Lung microvascular endothelial cell (primary cell): ENCODE results near the gene PRR30. TPM values are rescaled to one million over a fixed set of nuclear protein-coding genes. Genes with fewer than 3 reads are reported as not detected.
A peak's percentile ranks its signal among the peaks of the same experiment; 100 is the strongest.

Experiments used
- DNase-seq, 2 donors: peaks; one replicate each; pipeline versions ENCODE4 v3.0.0 to v3.0.0-alpha.2; 2010; ENCODE audit warnings: low read depth in 2 of 2
- total RNA-seq: library from RNA; depleted of rRNA; stranded (reverse); fragments of >200 nt; gene quantifications from 2 replicates; pipeline ENCODE4 v1.2.1, GENCODE V29; 2014

PRR30 gene
- total RNA-seq, 1 donor from 2014 or later = not detected

GRCh38 chr2:27155069-27155520 is 15.9 kb upstream of the PRR30 start:
- DNase-seq = no peak

GRCh38 chr2:27154488-27154887 is 15.3 kb upstream of the PRR30 start:
- DNase-seq = no peak

DNA sequence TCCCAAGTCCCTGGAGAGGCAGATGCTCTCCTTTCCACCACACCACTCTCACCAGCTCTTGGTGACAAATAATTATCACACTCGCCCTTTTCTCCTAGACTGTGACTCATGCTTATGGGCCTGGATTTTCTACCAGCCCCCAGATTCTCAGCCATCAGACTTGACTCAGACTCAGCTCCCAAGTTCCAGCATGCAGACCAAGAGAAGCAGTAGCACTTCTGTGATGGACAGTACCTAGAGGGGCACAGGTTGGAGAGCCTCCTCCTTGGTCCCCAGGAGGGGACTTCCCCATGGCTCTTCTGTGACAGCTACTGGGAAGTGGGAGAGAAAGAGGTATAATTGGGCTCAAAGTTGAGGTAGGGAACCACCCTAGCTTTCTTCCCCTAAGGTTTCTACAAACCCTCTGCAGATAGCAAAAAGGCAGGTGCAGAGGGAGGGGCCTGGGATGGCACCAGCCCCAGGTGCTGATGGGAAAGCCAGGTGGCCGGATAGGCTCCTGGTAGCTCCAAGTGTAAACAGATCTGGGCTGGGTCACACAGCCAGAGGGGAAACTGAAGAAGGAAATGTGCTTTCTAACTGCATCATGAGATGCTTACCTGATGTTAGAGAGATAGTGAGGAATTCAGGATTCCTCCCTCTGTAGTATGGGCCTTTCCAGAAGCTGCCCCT is 13.7 kb upstream of the PRR30 start:
- DNase-seq = no peak

DNA sequence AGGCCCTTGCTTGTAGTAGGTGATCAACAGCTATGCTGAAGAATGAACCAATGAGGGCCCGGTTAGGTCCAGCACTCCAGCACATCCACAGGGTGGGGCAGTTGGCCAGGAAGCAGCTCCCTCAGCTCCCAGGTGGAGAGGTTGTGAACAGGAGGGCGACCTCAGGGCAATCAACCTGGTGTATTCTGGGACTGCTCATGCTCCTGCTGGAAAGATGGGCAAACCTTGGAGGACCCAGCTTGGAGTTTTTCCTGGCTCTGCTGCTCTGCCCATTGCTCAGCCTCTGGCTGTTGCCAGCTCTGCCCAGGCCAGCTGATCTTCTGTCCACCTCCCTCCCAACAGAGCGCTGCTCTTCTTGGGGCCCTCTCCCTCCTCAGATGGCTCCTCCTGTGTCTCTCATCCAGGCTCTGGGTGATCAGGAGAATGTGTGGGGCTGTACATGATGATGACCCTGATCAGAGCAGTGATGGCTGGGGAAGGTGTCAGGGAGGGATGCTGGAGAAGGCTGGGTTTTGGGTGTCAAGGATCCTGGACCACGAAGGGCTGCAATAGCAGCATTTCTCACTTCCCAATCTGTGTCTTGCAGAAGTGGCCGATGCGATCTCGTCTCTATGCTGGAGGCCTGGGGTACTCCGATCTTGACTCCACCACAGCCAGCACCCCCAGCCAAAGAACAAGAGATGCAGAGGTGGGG is 13.0 kb upstream of the PRR30 start:
- DNase-seq = no peak

- DNase-seq = no peak
These were observed 11.5 kb upstream of the PRR30 start for GRCh38 chr2:27150639-27151230.

DNA sequence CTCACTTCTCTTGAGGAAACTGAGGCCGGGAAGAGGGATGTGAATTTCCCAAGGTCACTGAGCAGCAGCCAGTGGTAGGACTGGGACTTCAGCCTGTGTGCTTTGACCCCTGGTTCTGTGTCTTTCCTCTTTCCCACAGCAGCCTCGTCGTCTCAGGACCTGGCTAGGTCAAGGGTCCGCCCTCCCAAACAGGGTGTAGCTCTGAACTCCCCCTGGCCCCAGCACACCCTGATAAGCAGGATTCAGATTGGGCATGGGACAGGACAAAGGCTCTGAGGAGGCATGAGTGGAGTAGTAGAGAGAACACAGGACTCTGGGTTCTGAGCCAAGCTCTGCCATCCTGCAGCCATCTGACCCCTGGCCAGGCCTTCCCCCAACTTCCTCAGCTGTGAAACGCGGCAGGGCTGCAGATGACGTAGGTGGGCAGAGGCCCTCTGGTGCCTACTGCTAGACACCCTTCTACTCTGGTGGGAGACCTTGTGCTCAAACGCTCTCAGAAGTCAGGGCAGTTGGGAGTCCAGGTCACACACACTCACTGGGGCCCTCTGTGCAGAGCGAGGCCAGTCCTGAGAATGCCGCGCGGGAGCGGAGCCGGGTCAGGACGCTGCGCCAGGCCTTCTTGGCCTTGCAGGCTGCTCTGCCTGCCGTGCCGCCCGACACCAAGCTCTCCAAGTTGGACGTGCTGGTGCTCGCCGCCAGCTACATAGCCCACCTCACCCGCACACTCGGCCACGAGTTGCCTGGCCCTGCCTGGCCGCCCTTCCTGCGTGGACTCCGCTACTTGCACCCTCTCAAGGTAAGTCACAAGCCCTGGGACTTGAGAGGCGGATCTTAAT is 10.6 kb upstream of the PRR30 start:
- DNase-seq = no peak

DNA sequence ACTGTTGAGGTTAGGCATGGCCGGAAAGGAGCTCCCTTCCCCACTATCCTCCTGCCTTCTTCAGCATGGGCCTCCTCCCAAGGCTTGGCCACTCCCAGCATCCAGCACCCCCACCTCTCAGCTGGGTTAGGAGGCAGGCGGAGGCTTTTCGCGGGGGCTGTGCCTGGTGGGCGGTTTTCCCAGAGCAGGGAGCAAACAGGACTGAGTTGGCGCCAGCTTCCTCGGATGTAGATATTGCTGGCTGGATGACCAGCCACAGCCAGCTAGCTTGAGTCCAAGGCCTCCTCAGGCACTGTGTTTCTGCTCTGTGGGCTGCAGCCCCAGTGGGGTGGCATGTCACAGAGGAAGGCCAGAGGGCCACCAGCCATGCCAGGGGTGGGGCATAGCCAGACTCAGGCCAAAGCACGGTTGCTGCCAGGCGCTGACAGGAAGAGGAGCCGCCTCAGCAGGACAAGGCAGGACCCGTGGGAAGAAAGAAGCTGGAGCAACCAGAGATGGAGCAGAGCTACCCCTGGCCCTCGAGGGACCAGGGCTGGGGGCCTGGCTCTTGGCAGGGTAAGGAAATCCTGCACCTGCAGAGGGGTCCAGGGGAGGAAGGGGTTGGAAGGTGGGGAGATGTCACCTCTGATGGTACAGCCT is 9.7 kb upstream of the PRR30 start, which contains the start of gene TCF23:
Gene TCF23 (plus strand): TSS at position 204 of the 639 bp plus-strand sequence. CDS start 130 bp downstream, at position 334.
- no peak for DNase-seq

GRCh38 chr2:27147935-27148334 is 8.7 kb upstream of the PRR30 start:
- DNase-seq = no peak

DNA sequence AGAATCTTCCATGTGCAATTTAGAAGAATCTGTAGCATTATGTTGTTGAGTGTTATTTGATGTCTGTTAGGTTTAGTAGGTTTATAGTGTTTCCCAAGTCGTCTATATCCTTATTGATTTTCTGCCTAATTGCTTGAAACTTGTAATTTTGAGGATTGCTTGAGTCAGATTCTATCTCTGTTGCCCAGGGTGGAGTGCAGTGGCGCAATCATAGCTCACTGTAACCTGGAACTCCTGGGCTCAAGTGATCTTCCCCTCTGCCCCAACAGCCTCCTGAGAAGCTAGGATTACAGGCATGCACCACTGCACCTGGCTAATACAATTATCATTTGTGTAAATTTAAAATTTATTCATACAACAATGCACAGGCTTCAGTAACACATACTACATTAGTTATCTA is 6.5 kb upstream of the PRR30 start:
- DNase-seq = no peak

GRCh38 chr2:27143285-27143684 is 4.1 kb upstream of the PRR30 start:
- no peak for DNase-seq

GRCh38 chr2:27138111-27138510 is 1.1 kb downstream of the PRR30 start:
- no peak for DNase-seq

DNA sequence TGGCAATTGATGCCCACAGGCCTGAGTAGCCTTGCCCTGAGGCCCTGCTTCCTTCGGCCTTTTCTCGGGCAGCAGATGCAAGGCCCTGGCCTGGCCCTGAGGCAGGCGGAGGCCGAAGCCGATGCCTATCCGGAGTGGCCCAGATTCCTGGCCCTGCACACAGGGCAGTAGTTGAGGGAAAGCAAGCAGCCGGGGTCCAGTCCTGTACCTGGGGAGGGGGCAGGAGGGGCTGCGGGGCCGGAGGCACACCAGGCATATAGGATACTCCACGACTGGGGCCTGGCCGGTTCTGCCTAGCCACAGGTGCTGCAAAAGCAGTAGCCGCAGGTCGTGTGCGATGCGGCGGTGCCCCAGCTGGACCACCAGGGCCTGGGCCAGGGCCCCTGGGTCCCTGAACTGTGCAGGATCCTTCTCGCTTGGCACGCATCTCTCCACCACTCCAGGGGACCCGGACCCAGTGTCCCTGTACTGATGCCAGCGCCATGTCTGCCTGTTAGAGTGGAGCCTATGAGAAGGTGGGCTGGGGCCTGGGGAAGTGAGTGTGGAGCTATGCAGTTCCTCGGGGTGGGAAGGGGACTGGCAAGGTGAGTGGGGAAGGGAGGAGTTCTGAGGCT is 1.8 kb downstream of the PRR30 start:
- no peak for DNase-seq

GRCh38 chr2:27136751-27137150 is 2.5 kb downstream of the PRR30 start:
- no peak for DNase-seq

DNA sequence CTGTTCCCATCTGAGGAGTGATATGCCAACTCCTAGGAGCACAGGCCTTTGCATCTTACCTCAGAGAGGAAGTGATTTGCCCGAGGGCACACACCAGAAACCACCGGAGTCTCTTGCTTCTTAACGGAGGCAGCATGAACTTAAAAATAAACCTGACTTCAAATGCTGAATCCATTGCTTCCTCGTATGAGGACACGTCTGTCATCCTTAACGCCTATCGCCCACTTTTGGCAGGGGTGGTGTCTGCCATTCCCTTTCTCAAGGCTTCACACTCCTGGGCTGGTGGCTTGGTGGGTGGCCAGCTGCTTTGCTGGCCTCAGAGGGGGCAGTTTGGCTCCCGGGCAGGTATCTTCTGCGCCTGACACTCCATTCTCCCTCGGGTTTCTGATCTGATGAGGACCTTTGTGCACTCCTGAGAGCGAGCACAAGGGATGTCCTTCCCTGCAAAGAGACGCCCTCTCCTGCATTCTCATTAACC is 3.7 kb downstream of the PRR30 start:
- DNase-seq = no peak

DNA sequence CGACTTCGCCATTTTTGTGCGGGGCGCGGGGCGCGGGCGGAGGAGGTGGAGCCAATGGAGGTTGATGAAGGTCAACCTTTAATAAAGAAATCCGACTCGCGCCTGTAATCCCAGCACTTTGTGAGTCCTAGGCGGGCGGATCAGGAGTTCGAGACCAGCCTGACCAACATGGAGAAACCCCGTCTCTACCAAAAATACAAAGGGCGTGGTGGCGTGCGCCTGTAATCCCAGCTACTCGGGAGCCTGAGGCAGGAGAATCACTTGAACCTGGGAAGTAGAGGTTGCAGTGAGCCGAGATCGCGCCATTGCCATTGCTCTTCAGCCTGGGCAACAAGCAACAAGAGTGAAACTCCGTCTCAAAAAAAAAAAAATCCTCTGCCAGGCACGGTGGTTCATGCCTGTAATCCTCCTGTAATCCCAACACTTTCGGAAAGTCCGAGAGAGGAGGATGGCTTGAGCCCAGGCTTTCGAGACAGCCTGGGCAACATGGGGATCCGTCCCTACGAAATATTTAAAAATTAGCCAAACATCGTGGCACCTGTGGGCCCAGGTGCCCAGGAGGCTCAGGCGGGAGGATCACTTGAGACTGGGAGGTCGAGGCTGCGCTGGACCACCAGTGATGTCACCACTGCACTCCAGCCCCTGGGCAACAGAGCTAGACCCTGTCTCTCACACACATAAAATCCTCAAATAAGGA is 4.3 kb downstream of the PRR30 start:
- no peak for DNase-seq

DNA sequence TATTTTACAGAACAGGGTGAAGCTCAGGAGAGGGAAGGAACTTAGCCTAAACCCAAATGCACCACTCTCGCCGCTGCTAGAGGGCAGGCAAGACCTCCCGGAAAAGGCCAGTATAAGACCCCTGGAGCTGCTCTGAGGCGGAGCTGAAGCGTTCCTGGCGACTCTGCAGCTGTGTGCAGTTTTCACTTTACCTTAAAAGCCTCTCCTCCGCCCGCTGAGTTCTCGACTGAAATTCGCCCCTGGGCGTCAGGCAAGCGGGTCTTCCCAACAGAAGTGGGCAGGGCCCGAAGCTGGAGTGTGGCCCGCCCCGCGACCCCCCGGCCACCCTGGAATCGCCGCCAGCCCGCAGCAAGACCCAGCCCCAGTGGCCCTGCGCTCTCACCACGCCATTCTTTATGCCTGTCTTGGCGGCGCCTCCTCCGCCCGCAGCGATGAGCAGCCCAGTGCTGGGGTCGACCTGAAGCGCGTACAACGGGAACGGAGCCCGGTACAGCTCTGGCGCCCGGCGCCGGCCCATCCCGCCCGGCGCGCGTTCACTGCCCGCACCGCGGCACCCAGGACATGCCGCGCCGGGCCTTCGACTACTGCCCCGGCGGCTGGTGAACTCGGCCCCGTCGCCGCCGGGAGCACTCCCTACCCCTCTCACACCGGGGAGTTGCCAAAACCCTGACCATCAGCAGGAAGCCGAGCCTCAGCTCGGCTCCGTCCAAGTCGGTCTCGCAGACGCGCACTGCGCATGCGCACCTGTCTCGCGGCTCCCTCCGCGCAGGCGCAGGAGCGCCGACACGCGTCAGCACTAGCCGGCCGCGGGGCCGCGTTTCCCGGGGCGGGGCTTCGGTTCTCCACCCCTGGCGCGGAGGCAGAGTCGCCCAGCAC is 5.1 kb downstream of the PRR30 start, which contains the start of gene PREB:
Gene PREB (minus strand): TSS at position 732 of the 876 bp plus-strand sequence. CDS start 215 bp downstream, at position 517.
- peak; percentile 94 to 97 for DNase-seq

GRCh38 chr2:27133195-27133875 is 5.9 kb downstream of the PRR30 start:
- DNase-seq = peak in 1 of 2 donors; percentile 10

- DNase-seq = no peak
These were observed 7.8 kb downstream of the PRR30 start for GRCh38 chr2:27131429-27131828.
